GM11168 (cell line): Measurements from ENCODE around the gene EPB41L3.
"Not testable (repeated sequence)": the region's sequence is repeated elsewhere in the genome, so short reads cannot be mapped to it uniquely, and the experiment has no call there.

Source experiments
- in situ Hi-C: fragments of 300-500 bp; cut with MboI; formaldehyde crosslinking; loops from one replicate; pipeline ENCODE4 v1.12.0; 2022; ENCODE audit warnings: low sequenced_read_pairs; ENCODE audit not compliant: unreplicated experiment

The EPB41L3 gene

DNA sequence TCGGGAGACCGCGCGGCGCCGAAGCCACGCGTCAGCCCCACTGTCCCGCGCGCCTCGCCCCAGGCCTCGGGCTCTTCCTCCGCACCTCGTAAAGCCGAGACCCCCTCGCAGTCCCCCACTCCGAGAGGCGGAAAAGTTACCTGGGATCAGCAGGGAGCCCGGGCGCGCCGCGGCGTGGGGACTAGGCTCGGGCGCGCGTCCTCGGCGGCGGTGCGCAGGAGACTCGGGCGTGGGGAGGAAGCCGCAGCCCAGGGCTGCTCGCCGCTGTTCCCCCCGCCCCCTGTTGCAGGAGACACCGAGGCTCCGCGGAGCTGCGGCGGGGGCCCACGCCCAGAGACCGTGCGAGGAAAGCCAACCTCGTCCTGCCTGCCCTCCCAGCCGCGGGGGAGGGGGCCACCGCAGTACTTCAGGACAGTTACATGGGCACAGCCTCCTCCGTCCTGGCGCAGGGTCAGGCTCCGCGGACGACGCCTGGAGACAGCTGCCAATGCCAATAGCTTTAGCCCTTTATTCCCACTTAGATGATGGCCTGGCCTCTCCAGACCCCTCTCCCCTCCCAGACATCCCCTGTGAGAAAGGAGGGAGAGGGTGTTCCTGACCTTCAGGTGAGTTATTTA, at the start of gene EPB41L3:
Gene EPB41L3, minus strand, starts transcription at position 225 of the 617 bp plus-strand sequence. CDS start 54,814 bp downstream, outside the sequence.
- in situ Hi-C loops: no loop called here

DNA sequence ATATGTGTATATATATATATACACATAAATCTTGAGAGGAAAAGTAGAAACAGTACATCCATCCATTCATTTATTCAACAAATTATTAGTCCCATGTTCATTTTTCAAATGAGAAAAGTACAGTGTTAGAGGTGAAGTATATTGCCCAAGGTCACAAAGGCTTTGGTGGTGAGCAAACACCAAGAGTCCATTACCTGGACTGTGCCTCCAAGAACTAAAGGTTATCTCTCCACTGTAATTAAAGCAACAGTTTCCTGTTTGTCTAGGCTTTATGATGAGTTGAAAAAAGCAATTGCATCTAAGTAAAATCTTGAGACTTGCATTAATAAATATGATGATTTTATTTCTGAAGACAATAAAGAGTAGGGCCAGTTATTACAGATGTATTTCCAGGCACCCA, 44.7 kb upstream of the EPB41L3 start:
- in situ Hi-C loops: no loop called here

DNA sequence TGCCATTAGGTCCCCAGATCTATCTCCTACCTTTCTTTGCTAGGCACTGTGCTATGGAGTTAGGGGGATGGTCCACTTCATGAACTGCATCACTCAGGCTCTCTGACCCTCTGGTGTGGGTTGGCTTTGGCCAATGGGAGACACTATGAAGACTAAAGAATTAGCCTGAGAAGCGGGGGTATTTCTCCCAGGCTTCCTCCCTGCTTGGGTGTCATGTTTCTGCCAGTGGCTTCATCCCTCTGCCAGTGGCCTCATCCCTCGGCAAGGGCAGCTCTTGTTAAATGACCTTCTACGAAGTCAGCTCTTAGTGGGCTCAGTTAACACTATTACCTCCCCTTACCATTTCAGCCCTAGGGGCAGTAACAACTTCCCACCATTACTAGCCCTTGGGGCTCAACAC, 41.9 kb upstream of the EPB41L3 start:
- in situ Hi-C loops: no loop called here

DNA sequence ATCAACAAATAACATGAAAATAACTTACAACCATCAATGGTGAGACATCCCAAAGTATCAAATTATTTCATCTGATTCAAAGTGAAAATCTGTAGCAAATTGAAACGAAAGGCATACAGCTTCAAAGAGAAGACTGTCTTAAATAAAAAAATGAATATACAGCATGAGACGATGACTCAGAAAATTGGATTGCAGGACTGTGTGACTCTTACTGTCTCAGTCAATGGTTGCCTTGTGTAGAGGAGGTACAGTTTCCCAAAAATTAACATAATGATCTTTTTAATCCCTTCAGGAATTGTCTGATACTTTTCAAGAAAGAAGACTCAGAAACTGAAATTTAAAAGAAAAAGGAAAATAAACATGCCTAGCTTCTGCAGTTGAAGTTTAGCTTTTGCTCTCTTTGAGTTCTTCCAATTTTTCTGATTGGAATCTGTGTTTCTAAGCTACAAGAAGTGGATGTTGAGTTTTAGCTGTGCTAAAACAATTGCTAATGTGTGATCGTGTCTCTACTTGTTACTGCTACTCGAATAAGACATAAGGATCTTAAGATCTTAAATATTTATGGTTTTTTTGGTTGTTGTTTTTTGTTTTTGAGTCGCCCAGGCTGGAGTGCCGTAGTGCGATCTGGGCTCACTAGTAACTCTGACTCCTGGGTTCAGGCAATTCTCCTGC, 41.1 kb upstream of the EPB41L3 start:
- in situ Hi-C loops: no loop called here

DNA sequence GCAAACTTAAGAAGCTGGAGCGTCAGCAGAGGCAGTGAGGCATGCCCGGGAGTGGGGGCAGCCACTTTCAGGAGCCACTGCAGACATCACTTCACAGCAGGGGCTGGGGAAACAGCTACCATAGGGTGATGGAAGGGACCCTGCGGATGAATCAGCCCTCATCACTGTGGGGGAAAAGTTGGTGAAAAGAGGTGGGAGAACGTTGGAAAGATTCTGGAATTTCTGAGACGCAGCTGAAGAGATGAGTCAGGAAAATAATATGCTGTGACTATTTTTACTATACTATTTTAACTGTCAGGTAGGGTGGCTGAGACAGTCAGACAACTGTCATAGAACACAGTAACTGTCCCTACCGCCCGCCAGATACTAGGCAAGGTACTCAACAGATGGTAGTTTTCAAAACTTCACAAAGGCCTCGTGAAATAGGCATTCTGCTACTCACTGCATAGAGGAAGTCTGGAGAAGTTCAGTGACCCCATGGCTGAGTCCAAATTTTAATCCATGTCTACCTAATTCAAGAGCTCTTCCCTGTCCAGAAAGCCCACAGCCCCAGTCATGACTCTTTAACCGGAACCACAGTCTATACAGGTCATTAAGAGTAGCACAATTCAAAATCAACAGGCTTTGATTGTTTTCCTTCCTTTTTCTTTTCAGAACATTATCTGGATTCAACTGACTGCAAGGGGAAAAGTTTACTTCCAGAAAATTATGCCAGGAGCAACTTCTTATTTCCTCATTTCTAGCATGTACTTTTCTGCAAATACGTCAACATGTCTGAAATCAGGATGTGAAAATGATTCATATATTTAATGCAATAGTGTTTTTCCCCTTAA, 39.3 kb upstream of the EPB41L3 start:
- in situ Hi-C loops: no loop called here

DNA sequence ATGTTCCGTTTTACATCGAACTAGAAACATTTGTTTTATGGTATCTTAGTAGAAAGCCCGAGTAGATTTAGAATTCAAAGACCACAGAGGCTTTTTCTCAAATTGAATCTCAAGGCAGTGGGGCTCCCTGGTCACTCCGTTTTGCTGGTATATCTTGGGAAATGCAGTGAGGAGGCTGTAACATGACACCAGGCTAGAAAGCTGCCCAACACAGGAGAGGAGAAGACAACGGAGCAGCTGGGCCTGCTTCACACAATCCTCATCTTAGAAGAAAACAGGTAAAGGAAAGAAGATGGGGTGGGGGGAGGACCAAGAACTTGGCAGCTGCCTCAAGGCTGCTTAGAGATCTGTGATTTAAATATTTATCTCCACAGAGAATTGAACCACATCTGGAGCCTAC, 38.3 kb upstream of the EPB41L3 start:
- in situ Hi-C loops: no loop called here

DNA sequence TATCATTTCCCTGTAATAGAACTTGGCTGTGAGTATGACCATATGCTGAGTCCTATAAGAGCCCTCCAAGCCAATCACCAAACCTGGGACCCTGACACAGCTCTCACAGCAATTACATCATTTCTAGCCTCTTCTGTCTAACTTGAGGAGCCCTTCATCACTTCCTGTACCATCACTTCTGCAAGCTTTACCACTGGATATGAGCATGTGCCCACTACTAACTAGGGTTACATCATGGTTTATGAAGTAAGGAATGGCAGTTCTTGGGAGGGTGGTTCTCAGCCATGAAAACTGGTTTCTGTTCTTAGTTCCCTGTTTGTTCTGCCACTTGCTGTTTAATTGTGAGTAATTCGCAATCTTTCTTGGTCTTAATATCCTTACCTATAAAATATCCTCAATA, 31.0 kb upstream of the EPB41L3 start:
- in situ Hi-C loops: no loop called here

DNA sequence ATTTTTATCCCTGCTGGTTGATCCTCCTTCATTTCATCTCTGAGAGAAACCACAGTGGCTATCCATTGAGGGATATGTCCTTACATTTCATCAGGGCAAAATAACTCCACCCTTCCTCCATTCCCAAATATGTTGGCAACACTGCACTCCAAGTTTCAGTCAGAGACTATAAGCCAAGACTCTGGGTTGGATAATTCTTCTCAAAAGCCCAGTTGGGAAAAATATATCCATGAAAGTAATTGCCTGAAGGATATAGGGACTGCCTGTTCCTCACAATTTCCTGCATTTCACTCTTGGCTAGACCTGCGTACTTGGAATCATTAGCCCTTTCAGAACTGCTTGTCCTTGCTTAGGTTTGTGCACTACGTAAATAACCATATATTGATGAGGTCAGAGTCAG, 27.9 kb upstream of the EPB41L3 start:
- in situ Hi-C loops: no loop called here

DNA sequence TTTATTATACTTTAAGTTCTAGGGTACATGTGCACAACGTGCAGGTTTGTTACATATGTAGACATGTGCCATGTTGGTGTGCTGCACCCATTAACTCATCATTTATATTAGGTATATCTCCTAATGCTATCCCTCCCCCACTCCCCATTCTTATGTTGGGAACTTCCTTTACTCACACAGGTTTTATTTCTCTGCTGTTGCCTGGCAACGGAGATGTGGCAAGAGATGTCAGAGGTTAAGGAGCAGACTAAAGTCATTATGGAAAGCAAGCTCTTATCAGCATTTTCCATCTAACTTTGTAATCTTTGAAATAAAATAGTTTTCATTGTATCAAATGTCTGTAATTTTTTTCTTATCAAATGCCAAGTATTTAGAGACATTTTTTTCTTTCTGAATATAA, 26.8 kb upstream of the EPB41L3 start:
- in situ Hi-C loops: not testable (repeated sequence)

DNA sequence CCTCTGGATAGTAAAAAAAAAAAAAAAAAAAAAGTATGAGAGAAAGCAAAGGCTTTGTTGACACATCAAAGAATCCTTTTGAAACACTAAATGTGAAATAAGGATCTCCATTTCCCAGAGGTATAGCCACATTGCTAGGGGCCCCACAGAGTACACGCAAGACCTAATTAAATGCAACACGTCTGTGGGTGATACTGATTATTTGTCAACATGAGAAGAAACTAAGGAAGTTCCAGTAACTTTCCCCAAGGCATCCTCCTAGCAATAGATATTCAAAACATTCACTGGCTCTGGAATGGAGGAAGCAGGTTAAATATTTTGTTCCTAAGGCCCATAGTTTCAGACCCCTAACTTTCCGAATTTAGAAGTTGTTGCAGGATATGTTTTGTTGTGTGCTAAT, 24.6 kb upstream of the EPB41L3 start:
- in situ Hi-C loops: no loop called here

DNA sequence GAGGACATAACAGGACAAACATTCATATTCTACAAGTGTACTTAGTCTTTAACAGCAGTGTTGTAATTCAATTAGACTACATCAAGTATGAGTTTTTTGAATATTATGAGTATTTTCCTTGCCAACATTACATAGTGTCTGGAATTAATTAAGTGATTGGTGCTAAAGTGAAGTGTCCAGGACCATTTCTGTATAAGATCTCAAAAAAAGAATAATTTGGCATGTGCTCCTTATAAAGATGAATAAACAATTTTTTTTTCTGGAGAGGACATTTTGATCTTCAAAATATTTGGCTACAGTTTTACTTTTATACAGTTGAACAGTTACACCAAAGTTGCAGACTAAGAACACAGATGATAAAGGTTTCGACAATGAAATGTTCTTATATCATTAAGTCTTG, 15.1 kb upstream of the EPB41L3 start:
- in situ Hi-C loops: no loop called here

DNA sequence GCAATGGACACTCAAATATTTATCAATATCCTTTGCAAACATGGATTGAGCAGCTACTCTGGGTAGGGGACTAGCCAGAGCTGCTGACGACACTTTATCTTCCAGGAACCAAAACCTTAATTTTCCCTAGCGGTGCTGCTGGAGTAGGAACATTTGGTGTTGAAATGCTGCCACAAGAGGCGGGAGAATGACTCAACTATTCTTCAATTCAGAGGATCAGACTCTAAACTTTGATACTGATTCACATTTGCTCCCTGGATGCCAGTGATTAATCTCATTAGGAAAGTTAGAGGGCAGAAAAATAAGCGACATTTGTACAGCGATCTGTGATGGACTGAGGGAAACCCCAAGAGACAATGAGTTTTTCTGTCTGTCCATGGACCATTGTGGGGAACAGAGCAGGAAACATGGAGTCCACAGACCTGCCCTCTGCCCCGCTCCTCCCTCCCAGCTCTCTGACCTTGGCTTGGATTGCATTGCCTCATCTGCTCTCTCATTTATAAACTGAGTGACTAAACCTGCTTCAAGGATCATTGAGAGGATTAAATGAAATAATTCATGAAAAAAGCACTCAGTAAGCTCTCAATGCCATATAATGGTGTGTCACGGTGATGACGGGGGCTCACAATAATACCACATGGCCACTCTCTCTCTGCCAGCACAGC, 12.6 kb upstream of the EPB41L3 start:
- in situ Hi-C loops: no loop called here

DNA sequence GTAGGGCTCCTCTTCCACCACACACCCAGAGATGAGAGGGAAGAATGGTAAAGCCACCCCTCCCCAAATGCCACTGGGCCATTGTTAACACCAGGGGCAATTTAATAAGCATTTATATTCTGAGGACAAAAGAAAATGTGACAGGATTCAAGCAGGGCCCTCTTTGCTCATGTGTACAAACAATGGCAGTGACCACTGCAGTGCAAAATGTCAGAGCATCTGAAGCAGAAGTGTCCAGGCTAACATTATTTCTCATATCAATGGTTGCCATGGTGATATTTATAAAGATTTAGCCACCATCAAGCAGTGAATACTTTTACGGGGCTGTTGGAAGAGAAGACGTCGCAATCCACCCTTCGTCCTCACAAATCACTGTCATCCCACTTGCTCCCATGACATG, 10.8 kb upstream of the EPB41L3 start:
- in situ Hi-C loops: no loop called here

DNA sequence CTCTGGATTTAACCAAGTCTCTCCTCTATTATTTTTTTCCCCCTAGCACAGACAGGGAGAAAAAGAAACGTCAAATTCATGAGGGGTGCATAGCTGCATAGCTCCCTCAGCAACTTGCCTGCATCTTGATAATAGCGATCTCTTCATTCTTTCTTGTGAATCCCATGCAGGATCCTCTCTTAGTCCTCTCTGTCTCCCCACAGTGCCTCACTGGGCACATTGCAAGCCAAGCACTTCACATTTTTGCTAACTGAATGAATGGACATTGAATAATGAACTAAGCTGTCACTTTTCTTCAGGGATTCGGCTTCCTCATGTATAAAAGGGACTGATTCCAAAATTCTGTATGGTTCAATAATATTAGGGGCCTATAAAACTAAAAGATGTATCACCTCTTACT, 2.9 kb upstream of the EPB41L3 start:
- in situ Hi-C loops: no loop called here

DNA sequence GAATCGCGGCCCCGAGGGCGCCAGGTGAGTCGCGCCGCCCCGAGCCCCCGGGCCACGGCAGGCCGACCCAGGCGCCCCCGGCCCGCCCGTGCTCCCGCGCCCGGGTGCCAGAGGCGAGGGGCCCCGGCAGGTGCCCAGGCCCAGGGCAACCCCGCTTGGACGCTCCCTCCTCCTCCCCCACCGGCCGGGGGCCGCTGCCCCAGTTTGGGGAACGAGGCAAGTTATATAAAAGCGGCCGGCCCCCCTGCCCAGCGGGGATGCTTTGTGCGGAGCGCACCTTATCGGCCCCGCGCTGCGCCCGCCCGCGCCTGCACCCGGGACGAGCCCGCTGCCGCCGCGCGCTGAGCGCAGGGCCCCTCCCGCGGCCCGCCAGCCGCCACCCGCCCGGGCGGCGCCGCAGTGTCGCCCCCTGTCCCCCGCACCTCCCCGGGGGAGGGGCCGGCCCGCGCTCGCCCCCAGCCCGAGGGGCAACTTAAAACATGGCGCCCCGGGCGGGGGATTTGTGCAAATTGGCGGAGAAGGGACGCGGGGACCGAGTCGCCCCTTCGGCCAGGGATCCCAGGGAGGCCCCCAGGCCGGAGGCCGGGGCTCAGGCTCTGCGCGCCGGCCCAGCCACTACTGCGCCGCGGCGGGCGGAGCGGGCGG, 639 bp downstream of the EPB41L3 start:
- in situ Hi-C loops: no loop called here

DNA sequence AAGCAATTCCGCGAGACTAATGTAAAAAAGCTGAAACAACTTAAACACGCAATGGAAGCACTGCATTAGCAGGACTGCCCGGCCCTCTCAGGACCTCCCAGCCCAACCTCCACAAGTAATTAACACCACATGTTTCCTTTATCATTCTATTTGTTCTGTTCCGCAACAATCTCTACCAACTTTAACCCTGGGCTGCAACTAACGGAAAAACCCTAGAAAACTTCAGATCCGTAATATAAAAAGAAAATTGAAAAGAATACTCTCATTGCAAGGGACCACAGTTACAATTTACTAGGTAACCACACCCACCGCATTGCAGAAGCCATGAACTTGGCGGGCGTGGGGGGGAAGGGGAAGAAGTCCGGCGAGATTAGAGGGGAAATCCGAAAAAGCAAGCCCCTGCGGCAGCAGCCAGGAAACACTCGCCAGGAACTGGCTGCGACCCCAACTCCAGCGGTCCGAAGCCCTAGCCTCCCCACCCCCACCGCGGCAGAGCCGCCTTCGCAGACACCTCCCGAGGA, 1.2 kb downstream of the EPB41L3 start:
- in situ Hi-C loops: no loop called here

DNA sequence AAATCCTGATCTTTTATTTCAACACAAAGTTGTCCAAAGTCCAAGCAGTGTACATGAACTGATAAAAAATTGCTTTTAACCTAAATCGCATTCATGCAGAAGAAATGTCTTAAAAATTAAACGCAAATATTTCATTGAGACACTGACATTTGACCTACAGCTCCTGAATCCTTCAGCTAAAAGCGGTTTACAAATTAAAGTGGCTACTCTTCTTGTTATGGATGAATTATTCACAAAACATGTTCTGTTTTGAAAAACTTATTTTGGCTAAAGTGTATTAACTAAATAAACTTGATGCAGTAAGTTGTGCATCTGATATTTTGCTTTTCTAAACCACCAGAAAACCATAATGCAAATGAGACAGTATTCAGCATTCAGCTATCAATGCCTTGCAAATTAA, 2.2 kb downstream of the EPB41L3 start:
- in situ Hi-C loops: no loop called here

DNA sequence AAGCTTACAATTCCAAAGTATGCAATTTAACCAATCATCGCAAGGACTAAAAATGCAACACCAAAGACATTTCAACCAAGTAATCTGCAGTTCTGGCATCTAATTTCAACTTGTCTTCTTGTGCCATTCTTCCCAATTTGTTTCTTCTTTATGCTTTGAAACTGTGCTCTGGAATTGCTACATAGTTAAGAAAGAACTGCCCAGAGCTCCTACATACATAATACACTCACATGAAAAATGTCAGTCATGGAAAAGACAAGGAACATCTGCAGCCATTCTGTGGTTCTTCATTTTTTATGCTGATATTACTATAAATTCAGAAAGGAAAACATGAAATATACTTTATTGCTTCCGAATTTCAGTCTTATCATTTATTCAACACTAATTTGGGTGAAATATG, 4.4 kb downstream of the EPB41L3 start:
- in situ Hi-C loops: no loop called here

DNA sequence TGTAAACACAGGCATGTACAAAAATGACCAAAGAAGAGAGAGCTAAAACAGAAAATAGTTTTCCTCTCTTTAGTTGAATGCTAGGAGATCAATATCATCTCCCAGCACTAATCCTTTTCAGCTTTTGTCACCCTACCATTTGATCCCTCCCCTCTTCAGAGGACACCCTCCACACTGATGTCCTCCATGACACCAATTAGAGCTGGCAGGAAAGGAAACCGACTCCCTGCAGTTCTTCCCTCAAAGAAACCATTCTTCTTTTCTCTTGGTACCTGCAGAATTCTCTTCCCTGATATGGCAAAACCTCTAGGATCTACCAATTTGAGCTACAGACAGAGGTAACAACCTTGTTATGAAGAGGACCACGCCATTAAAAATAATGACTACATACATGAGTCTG, 5.3 kb downstream of the EPB41L3 start:
- in situ Hi-C loops: no loop called here

DNA sequence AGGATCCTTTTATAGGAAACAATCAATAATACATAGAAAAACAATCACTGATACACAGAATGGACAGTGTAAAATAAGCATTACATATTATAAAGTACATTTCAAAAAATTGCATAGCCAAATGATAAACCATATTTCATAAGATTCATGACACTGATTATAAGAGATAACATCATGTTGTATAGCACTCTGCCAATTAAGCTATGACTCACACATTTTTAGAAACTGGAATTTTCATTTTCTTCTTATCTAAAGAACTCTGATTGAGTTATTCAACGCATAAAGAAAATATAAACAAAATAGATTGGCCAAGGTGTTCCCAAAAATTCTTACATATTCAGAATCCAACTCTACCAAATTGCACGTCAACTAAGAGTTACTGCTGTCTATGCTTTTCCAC, 5.9 kb downstream of the EPB41L3 start:
- in situ Hi-C loops: no loop called here
